Activated CD4-positive, alpha-beta T cell treated with anti-CD3 and anti-CD28 coated beads, Interleukin-10, Interleukin-2, amounts not matched to agents 100 ng/mL and 50 ng/mL, durations not matched to agents 16 hours and 8 hours (primary cell): ENCODE measurements around the gene MMP28.

Experiments used
- DNase-seq: peaks from one replicate; pipeline ENCODE4 v3.0.0-alpha.2; 2020

Gene MMP28

GRCh38 chr17:35797370-35797769 lies 1.9 kb upstream of the MMP28 start:
- DNase-seq = no peak

DNA sequence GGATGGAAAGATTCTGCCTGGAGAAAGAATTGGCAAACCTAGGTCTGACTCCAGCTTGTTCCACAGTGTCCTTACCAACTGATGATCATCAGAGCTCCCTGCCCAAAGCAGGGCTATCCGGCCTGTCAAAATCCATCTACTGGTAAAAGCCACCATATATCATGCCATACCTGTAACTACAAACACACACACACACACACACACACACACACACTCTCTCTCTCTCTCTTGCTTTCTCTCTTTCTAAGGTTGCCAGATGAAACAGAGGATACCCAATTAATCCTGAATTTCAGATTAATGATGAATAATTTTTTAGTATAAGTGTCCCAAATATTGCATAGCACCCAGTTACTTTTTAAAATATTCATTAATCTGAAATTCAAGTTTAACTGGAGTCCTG lies 1.5 kb upstream of the MMP28 start:
- DNase-seq = no peak

GRCh38 chr17:35795871-35796265 lies 427 bp upstream of the MMP28 start:
- no peak for DNase-seq

DNA sequence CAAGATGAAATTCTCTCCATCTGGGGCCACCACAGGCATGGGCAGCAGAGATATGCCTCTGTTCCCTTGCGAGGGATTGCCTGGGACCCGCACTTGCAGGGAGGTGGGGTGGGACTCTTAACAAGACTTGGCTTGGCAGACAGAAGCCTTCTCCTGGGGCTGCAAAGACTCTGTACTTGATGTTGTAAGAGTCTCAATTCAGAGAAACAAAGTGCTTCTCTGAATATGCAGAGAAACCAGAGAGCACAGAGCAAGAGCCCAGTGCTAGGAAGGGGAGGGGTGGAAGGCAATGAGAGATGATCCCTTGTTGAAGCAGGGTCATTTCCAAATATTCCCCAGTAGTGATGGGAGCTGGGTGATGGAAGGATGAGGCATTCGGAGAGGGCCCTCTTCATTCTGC lies 2.2 kb downstream of the MMP28 start:
- no peak for DNase-seq

- DNase-seq = no peak
Observed at GRCh38 chr17:35791681-35792350, 3.6 kb downstream of the MMP28 start.

GRCh38 chr17:35790841-35791240 lies 4.6 kb downstream of the MMP28 start:
- no peak for DNase-seq

DNA sequence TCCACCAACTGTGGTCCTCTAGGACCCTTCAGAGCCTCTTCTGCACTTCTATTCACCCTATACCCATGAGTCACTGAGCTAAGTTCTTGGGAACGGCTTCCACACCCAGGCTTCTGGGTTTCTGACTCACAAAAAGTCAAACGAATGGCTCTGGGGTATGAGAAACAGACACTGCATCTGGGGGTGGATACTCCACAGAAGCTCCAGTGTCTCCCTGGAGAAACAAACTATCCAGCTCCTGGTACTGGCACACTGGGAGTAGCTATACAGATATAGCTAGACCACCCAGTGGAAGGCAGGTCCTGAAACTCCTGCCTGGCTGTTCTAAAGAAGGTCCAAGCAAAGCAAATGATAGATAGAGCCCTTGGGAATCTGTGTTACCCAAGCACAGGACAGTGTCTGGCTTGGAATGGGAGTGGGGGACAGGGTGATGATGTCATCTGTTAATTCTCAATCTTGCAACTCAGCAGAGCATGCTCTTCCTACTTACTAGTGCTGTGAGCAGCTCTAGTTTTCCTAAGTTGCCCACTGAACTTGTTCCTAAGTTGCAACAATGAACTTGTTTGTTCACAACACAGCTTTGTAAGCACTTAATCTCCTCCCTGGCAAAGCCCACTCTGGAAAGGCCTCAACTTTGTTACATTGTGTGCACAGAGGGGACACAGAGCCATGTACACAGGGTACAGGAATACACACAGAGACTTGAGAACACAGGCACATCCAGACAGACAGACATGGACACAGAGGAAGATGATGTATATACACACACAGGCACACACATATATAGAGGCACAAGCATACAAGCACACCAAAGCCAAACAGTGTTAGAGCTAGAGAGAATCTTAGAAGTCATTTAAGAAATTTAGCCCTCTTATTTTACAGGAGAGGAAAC lies 6.7 kb downstream of the MMP28 start:
- DNase-seq = no peak

DNA sequence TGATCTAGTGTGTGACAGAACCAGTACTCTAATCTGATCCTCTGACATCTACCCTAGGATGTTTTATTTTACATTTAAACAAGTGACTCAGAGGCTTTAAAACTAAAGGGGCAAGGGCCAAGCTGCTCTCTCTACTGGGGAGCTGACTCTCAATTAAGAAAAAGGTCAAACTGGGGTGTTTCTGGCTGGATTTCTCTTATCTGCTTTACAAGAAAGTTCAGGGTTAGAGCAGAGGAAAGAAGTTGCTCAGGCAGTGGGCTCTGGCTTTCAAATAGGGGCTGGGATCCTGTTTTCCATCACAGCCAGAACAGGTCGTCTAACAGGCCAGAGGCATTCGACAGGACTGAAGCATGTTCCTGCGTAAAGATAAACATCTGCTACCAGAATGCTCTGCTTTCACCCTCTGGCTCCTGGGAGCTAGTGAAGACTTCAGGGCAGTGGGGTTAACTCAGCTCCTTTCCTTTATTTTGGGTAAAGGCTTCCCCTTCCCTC lies 8.5 kb downstream of the MMP28 start:
- no peak for DNase-seq

- no peak for DNase-seq
Observed at GRCh38 chr17:35784895-35785294, 10.5 kb downstream of the MMP28 start.

DNA sequence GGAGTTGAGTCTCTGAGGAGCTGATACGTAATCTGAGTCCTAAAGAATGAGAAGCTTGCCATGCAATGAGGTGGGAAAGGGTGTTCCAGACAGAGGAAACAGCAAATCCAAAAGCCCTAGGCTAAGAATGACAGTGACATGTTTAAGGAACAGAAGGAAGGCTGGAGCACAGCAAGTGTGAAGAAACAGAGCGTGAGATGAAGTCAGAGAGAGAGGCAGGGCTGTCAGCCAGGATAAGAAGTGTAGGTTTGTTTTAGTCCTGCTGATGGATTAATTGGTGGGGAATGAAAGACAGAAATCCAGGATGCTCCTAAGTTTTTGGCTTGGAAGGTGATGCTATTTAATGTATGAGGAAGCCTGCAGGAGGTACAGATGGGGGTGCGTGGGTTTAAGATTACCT lies 14.5 kb downstream of the MMP28 start:
- DNase-seq = no peak

DNA sequence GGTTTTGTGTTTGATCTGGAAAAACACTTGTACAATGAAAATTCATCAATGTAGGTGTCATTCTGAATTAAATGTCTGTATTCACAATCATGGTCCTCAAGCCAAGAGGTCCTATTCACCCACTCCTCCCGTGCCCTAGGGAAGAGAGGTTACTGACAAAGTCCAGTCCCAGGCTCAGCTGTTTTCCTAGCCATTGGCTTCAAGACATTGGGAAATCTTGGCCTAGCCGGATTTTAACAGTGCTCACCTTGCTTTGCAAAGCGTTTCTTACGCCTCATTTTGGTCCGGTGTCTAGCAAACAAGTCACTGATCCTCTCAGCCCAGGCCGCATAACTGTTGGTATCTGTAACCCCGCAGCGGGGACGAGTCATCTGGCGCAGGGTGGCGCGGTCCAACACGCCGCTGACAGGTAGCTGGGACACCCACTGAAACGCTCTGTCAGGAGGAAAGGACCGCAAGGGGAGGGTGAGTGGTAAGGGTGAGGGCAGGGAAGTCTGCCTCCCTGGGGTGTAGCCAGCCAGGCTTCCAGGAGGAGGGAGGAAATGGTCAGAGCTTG lies 16.7 kb downstream of the MMP28 start:
- DNase-seq = no peak

DNA sequence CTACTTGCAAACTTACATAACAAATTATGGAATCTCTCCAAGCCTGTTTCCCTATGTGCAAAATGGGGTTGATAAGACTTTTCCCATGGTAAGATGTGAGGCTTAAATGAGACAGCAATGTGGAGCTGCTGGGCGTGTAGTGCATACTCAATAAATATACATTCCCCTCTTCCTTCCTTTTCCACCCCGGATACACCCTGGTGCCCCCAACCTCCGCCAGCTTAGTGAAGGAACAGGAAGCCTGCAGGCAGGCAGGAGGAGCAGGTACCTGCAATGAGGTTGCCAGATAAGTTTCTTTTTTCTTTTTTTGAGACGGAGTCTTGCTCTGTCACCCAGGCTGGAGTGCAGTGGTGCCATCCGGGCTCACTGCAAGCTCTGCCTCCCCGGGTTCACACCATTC lies 19.9 kb downstream of the MMP28 start:
- DNase-seq = no peak

GRCh38 chr17:35775039-35775438 lies 20.4 kb downstream of the MMP28 start:
- no peak for DNase-seq

DNA sequence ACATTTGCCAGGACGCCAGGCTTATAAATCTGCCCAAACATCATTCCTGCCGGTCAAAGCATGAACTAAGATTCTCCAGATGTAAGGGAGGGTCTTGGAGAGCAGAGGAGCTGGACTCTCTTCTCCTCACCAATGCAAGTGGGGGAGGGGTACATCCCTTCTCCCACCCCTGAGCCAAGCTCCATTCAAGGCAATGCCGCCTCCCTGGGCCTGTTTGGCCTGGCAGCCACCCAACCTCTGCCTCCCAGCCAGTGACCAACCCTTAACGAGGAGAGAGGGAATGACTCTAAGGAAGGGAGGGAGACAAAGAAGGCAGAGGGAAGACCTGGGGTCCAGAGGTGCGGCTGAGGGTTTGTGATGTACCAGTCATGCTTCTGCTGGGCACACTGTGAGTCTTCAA lies 20.9 kb downstream of the MMP28 start:
- no peak for DNase-seq

DNA sequence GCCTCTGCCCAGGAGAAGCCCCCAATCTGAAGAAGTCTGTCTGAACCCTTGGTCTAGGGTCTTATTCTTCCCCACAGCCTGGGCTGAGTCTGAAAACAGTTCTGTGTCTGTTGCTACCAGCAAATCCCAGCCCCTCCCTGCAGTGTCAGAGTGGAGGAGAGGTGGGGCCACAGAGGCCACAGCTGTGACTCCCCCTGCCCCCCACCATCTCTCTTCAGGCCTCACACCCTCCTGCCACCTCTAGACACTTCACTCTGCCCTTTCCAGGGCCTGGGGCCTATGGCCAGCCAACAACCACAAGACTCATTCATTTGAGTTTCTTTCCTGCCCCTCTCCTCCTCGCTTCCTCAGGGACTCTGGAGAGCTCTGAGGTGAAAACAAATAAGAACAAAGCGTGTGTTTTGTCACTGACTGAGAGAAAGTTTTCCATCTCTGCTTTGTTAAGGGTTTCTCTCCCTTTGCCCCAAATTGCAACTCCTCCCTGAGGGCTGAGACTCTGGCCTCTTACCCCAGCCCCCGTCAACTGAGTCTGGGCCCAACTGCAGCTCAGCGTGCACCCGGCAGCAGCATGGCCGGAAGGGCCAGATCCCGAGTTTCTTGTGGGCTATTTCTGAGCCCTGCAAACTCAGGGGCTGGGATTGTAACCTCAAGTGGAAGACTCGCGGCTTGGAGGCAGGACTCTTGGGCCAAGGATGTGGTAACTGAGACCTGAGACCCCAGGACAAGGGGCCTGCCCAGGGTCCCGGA lies 21.6 kb downstream of the MMP28 start:
- DNase-seq = no peak

DNA sequence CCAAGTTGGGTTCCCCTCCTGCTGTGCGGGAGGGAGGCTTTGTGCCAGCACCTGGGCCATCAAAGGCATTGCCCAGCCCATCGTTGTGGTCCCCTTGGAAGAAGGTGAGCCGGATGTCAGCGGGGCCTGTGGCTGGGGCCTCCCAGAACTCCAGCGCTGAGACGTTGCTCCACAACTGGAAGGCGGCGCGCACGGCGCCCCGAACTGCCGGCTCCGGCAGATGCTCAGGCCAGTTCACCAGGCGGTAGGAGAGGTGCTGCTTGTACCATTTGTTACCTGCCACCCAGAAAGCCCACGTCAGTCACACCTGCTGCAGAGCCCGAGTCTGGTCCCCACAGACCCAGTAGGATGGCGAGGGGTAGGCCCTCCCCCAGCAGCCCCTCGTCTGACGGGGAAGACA lies 22.3 kb downstream of the MMP28 start:
- no peak for DNase-seq

DNA sequence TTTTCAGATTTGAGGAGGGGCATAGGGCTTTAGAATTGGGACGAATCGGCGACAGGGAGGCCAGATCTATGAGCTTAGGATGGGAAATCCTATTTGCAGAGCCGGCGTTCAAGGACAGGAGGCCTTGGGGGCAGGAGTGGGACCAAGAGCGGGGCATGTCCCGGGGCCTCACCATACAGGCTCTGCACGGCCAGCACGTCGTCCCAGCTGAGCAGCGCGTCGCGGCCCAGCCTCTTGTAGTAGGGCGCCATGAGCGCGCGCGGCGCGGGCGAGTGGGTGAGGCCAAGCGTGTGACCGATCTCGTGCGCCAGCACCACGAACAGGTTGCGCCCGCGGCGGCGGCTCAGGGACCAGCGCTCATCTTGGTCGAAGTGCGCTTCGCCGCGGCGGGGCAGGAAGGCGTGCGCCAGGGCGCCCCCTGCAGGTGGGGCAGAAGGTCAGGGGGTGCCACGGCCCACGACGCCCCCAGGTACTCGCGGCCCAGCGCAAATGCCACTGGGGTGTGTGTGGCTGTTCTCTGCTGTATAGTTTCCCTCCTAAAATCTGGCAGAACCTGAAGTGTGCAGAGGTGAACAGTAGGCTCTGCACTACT lies 25.4 kb downstream of the MMP28 start:
- no peak for DNase-seq

DNA sequence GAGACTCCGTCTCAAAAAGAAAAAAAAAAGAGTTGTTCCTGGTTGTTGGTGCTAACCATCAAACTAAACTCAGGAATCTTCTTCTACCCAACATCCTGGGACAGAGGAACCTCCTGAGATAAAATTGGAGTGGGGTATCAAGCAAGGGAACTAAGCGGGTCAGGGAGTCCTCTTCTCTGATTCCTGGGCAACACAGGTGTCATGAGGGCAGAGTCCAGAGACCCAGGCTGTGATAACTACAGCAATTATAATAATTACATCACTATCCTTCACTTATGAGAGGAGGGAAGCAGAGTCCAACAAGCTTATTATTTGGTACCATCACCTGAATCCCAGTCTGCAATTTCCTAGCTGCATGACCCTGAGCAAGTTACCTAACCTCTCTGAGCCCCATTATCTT lies 26.6 kb downstream of the MMP28 start:
- no peak for DNase-seq

DNA sequence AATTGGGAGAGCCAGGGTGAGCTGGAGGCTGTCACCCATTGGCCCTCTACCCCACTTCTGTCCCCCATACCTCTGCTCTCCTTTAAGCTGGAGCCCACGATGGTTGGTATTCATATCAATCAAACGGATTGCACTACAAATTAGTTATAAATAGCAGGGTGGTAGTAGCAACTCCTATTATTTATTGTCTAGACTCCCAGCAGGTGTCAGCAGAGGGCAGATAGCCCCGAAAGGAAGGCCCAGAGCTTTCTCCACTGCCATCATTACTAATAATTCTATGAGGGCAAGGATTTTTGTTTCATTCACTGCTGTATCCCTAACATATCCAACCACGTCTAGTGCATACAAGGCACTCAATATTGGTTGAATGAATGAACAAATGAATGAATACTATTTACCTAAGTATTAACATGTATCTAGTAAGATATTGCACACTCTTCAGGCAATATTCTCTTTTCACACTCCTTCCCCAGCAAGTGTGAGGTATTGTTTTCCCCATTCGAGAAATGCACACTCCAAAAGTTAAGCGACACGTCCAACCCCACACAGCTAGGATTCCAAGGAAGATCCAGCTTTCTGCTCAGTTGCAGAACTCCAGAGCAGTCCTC lies 28.4 kb downstream of the MMP28 start:
- DNase-seq = peak; percentile 34

GRCh38 chr17:35766489-35766877 lies 29.0 kb downstream of the MMP28 start:
- DNase-seq = no peak

GRCh38 chr17:35765756-35766488 lies 29.5 kb downstream of the MMP28 start:
- no peak for DNase-seq
